HAP-1 (cell line): ENCODE measurements around the gene CLSTN3.

Experiments used
- DNase-seq, 2 experiments: peaks; one replicate each; pipeline ENCODE4 v3.0.0-alpha.2; 2016 to 2020; ENCODE audit warnings: low spot score in 2 of 2
- H3K27me3 ChIP-seq: fragments of 250-450 bp; sonication (Bioruptor Pico); 2 replicates; pipeline ENCODE4 v1.5.1; 2020; ENCODE audit warnings: low read depth, mild to moderate bottlenecking, moderate library complexity
- H3K36me3 ChIP-seq: fragments of 250-450 bp; sonication (Bioruptor Pico); replicated peaks from 2 replicates; pipeline ENCODE4 v1.5.1; 2020; ENCODE audit warnings: mild to moderate bottlenecking
- H3K4me1 ChIP-seq: fragments of 250-450 bp; sonication (Bioruptor Pico); 2 replicates; pipeline ENCODE4 v1.5.1; 2020; ENCODE audit warnings: mild to moderate bottlenecking
- H3K4me3 ChIP-seq: fragments of 250-450 bp; sonication (Bioruptor Pico); 2 replicates; pipeline ENCODE4 v1.5.1; 2020; ENCODE audit warnings: mild to moderate bottlenecking, moderate library complexity
- H3K9me3 ChIP-seq: fragments of 250-450 bp; sonication (Bioruptor Pico); 2 replicates; pipeline ENCODE4 v1.5.1; 2020; ENCODE audit warnings: mild to moderate bottlenecking, moderate library complexity
- in situ Hi-C: fragments of 300-500 bp; cut with MboI; formaldehyde crosslinking; loops from 3 replicates; pipeline ENCODE4 v1.14.3; 2020; ENCODE audit warnings: low sequenced_read_pairs, inconsistent platforms, mixed read lengths

Gene CLSTN3

DNA sequence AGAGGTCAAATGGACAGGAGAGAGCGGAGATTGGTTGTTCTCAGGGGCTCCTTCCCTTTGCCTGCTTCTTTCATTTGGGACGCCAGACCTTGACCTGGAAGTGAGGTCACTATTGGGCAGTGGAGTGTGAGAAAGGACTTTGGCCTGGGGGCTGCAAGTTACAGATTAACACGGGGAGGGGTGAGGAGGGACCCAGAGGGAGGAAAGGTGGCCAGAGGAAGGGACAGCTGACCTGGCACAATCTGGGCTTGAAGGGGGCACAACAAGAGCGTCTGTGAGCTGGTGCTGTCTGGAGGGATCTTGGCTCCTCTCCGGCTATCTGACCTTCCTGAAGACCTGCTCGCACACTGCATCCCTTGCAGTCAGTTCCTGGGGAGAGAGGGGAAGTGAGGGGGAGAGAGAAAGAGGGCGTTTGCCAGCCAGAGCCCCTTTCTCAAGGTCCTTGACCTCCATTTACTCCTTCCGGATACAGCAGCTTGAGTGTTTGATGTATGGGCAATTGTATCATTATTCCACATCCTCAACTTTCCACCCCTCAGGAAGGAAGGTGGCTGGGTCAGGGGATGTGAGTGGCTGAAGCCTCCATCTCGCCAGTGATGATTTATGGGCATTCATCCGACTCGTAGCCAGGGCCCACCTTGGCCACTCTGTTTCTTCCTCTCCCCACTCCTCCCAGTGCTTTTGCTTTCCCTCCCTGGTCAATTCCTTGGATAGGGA is 6.2 kb upstream of the CLSTN3 start:
- no peaks in the 10 kb centered on the region for H3K27me3 ChIP-seq
- DNase-seq: no peak
- H3K4me3 ChIP-seq: no peak overlapping the region
- no peaks in the 10 kb centered on the region for H3K36me3 ChIP-seq
- H3K9me3 ChIP-seq: no peaks in the 10 kb centered on the region
- no peaks in the 10 kb centered on the region for H3K4me1 ChIP-seq
- in situ Hi-C loops: loop anchor here (25.0 kb wide), 1 partner anchor 387 kb away; no protein-coding TSS in a partner anchor

DNA sequence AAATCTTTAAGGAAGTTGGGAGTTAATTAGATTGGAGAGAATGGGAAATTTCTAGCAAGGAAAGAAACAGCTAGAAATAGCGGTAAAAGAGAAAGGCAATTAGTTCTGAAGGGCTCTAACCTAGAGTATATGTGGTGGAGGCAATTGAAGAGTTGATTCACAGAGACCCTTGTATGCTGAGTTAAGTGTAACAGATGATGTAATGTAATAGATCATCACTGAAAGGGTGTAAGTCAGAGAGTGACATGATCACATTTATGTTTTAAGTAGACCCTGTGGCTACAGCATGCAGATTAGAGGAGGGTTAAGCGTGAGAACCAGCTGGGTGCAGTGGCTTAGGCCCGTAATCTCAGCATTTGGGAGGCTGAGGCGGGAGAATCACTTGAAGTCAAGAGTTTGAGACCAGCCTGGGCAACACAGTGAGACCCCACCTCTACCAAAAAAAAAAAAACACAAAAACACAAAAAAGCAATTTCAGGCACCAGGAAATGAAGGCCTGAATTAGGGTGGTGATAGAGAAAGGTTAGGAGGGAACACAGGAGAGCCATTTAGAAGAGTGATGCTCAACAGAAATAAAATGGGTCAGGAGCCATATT is 4.4 kb upstream of the CLSTN3 start:
- in situ Hi-C loops: no loop called here
- no peaks in the 10 kb centered on the region for H3K27me3 ChIP-seq
- DNase-seq: no peak
- no peak overlapping the region for H3K4me3 ChIP-seq
- H3K4me1 ChIP-seq: peaks cover 3% of the 10 kb centered on the region; the same call in 1 of the 2 replicates
- H3K9me3 ChIP-seq: no peaks in the 10 kb centered on the region
- no peaks in the 10 kb centered on the region for H3K36me3 ChIP-seq

DNA sequence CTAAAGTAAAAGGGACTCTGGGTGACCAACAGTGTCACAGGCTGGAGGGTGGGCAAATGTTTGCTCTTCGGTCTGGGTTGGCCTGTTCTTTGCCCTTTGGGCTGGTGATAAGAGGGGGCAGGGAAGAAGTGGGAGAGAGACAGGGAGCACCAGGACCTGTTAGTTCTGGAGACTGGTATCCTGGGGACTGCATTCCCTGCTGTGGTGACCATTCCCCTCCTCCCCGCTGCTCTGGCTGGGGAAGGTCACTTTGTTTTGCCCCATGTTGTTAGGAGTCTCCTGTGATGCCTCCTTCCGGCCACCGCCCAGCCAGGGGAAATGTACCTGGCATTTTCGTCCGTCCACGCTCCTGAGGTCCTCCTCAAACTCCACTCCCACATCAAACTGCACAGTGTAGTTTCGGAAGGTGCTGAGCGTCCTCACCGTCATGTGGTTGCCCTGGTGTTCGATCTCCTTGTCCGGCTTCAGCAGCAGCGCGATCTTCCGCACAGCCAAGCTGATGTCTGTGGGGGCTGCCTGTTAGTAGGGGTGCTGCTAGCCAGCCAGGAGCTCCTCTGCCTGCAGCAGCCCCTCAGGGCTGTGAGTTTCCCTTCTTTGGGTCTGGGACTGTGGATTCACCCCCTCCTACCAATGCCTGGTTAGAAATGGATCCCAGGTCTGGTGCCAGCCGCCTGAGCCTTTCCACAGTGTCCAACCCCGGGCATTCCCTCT is 2.1 kb upstream of the CLSTN3 start:
- in situ Hi-C loops: no loop called here
- H3K4me1 ChIP-seq: peaks cover 7% of the 10 kb centered on the region; the same call in 1 of the 2 replicates

DNA sequence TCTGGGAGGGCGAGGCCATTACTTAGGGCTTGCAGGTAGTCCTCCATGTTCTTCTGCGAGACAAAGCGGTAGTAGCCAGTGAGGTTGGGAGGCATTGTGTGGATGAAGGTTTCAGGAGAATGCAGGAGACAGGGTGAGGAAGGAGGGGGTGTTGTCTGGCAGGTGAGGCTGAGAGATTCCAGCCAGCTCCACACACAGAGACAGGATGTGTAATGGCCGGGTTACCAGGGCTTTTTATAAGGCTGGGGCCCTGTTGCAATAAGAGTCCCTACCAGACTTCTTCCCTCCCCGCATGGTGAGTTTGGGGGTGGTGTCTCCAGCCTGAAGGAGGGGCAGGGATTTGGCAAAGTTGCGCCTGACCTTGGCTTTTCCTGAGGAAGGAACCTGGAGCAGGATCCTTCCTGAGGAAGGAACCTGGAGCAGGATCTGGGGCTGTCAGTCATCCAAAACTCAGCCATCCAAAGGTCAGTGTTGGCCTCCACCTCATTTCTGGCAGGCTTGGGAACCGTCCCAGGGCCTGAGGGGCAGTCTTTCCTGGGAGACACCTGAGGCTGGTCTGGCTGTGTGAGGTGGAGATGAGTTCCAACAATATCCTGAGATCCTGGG is 1.4 kb upstream of the CLSTN3 start, which contains the start of gene RBP5:
Gene RBP5 (minus strand): TSS at position 209 of the 606 bp plus-strand sequence. CDS start 114 bp downstream, at position 95.
- H3K9me3 ChIP-seq: no peaks in the 10 kb centered on the region
- no peaks in the 10 kb centered on the region; the same call in 1 of the 2 replicates for H3K36me3 ChIP-seq
- peaks cover 7% of the 10 kb centered on the region; the same call in 1 of the 2 replicates for H3K4me1 ChIP-seq
- no peak for DNase-seq
- no peaks in the 10 kb centered on the region for H3K27me3 ChIP-seq
- H3K4me3 ChIP-seq: peak within 1 kb of the TSS; percentile 64
- in situ Hi-C loops: no loop called here

More for the DNA sequence above, 2.1 kb upstream of the CLSTN3 start:
- H3K27me3 ChIP-seq: no peaks in the 10 kb centered on the region
- no peaks in the 10 kb centered on the region for H3K36me3 ChIP-seq
- no peak for DNase-seq
- no peak overlapping the region for H3K4me3 ChIP-seq
- H3K9me3 ChIP-seq: no peaks in the 10 kb centered on the region

DNA sequence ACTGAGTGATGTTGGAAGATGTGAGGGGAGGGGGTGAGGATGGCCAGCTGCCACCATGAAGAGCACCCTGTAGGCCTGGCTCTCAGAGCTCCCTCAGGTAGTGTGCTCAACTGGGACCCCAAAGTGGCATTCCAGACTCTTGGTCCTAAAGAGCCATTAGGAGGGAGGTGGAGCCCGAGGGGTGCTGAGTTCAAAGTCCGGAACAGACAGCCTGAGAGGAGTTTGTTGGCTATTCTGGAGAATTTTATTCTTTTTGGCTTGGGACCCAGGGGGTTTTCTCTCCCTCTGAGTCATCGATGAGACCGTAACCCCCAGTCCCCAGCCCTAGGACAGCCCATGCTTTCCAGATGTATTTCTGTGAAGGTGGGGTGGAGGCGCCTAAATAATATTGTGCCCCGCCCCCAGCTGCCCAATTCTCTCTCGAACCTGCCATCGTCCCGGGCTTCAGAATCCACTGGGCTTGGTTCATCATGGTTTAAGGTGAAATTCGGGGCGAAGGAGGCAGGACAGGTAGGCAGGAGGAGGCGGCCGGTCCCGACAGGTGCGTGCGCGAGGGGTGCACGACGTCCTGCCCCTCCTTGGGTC is 792 bp upstream of the CLSTN3 start:
- H3K9me3 ChIP-seq: no peaks in the 10 kb centered on the region
- H3K27me3 ChIP-seq: no peaks in the 10 kb centered on the region
- peaks cover 7% of the 10 kb centered on the region; the same call in 1 of the 2 replicates for H3K4me1 ChIP-seq
- H3K4me3 ChIP-seq: peak overlapping the region; percentile 64
- no peak for DNase-seq
- peaks cover 6% of the 10 kb centered on the region; the same call in 1 of the 2 replicates for H3K36me3 ChIP-seq
- in situ Hi-C loops: no loop called here

DNA sequence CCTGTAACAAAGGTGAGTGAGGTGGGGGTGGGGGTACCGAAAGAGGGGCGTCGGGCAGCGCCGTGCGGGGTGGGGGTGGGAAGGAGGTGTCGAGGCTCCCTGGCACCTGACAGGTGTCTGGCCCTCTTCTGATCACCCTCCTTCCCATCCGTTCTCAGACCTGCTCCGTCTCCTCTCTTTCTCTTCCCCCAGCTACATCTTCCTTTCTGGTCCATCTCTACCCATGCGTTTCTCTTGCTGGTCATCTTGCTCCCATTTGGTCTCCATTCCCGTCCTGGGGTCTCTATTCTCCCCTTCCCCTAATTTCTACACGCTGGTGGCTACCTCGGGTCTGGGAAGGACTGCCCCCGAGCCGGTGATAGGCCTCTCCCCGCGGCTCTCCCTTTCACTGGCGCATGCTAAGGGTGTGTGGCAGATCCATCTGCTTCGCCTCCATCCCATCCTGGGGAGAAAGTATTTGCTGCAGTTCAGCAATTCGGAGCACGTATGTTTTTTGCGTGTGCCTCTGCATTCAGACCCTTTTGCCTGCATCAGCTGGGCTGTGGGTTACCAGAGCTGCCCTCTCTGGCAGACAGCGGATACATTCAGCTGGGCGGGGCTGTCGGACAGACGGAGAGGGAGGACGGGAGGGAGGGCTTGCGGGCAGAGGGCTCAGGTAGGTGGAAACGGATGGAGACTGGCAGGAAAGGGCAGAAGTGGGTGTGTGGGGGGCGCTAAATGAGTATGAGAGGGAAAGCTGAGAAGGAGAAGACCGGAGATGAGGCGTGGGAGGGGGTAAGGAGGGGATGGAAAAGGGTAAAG is 730 bp downstream of the CLSTN3 start:
- peak; percentile 80 to 84 for DNase-seq
- in situ Hi-C loops: no loop called here
- no peaks in the 10 kb centered on the region for H3K9me3 ChIP-seq
- H3K27me3 ChIP-seq: no peaks in the 10 kb centered on the region
- H3K36me3 ChIP-seq: peaks cover 13% of the 10 kb centered on the region
- H3K4me1 ChIP-seq: peaks cover 7% of the 10 kb centered on the region; the same call in 1 of the 2 replicates
- H3K4me3 ChIP-seq: peak overlapping the region; percentile 64

DNA sequence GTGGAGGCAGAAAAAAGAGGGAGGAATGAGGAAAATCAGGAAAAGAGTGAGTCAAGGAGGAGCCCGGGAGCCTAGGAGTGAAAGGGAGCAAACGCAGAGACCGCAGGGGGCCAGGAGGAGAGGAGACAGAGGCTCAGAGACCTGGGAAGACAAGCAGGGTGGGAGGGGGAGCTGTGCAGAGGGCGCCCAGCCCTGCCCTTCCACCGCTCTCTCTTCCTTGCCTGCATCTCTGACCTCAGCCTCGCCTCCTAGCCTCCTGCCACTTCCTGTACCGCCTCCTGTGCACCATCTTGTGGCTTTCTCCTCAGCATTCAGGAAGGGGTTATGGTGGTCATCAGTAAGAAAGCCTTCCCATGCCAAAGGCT is 1.3 kb downstream of the CLSTN3 start:
- Histone ChIP-seq H3K4me1 (peaks cover 7% of the 10 kb centered on the region; the same call in 1 of the 2 replicates), H3K36me3 (peaks cover 13% of the 10 kb centered on the region), H3K4me3 (peak overlapping the region; percentile 64), H3K9me3 (no peaks in the 10 kb centered on the region), H3K27me3 (no peaks in the 10 kb centered on the region)
- in situ Hi-C loops: no loop called here
- DNase-seq: no peak

DNA sequence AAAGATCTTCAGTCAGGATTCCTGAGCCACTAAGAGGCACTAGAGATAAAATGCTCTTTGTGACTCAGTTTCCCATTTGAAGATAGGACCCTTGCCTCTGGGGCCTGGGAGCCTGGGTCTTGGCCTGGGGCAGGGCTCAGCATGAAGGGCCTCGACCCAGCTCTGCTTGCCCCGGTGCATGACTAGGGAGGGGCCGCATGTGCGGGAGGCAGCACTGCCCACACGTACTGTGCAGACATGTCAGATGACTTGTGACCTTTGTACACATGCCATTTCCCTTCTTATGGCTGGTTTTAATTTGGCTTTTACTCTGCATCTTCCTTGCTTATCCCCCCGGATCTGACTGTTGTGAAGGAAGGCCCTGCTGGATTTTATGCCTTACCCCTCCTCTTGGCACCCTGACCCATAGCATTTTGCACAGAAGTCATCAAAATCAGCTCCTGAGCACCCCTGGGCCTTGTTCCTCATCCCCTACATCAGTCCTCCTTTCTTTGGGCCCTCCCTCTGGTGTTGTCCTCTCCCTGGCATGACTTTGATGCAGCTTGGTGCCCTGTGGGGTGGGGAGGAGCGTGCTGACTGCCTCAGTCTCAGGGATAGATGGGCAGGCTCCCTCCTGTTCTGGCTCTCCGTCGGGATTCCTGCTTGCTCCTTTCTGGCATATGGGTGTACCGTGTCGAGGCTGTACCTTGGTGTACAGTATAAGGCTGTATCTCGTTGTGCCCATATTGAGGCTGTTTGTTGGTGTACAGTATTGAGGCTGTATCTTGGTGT is 4.4 kb downstream of the CLSTN3 start:
- peaks cover 16% of the 10 kb centered on the region for H3K36me3 ChIP-seq
- DNase-seq: no peak
- no peak overlapping the region for H3K4me3 ChIP-seq
- H3K27me3 ChIP-seq: no peaks in the 10 kb centered on the region
- no peaks in the 10 kb centered on the region for H3K9me3 ChIP-seq
- H3K4me1 ChIP-seq: peaks cover 6% of the 10 kb centered on the region; the same call in 1 of the 2 replicates
- in situ Hi-C loops: no loop called here

DNA sequence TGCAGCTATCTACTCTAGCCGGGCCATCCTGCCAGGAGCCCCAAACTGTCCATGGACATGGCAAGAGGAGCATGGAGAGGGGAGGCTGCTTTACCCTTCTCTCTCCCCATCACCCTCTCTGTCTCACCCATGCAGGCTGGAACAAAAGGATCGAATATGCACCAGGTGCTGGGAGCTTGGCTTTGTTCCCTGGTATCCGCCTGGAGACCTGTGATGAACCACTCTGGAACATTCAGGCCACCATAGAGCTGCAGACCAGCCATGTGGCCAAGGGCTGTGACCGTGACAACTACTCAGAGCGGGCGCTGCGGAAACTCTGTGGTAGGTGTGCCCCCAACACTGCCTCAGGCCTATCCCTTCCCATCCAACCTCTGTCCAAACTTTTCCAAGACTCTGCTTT is 5.9 kb downstream of the CLSTN3 start:
- H3K4me1 ChIP-seq: peaks cover 3% of the 10 kb centered on the region; the same call in 1 of the 2 replicates
- DNase-seq: no peak
- peaks cover 16% of the 10 kb centered on the region for H3K36me3 ChIP-seq
- in situ Hi-C loops: no loop called here
- no peaks in the 10 kb centered on the region for H3K27me3 ChIP-seq
- no peak overlapping the region for H3K4me3 ChIP-seq
- no peaks in the 10 kb centered on the region for H3K9me3 ChIP-seq

DNA sequence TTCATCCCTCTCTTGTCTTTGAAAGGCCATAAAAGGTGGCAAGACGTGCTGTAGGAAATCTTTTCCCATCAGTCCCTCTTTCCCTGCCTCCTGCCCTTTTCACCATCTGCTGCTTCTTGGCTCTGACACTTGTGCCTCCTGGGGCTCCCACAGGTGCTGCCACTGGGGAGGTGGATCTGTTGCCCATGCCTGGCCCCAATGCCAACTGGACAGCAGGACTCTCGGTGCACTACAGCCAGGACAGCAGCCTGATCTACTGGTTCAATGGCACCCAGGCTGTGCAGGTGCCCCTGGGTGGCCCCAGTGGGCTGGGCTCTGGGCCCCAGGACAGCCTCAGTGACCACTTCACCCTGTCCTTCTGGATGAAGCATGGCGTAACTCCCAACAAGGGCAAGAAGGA is 6.5 kb downstream of the CLSTN3 start:
- Histone ChIP-seq H3K4me3 (no peak overlapping the region), H3K4me1 (no peaks in the 10 kb centered on the region), H3K27me3 (no peaks in the 10 kb centered on the region), H3K36me3 (peaks cover 16% of the 10 kb centered on the region), H3K9me3 (no peaks in the 10 kb centered on the region)
- in situ Hi-C loops: no loop called here
- no peak for DNase-seq

DNA sequence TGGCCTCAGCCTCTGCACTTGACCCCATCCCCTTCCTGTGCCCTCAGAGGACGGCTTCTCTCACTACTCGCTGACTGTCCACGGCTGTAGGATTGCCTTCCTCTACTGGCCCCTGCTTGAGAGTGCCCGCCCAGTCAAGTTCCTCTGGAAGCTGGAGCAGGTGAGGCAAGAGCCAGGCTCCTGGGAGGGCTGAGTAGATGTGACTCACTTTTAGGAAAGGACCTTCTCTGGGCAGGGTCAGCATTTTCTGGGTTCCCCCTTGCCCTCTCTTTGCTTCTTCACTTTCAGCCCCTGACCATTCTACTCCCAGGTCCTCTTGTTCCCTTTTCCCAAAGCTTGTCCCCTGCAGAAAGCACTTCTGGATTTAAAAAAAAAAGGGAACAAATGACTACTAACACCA is 7.7 kb downstream of the CLSTN3 start:
- in situ Hi-C loops: no loop called here
- Histone ChIP-seq H3K9me3 (no peaks in the 10 kb centered on the region), H3K27me3 (no peaks in the 10 kb centered on the region), H3K36me3 (peaks cover 18% of the 10 kb centered on the region), H3K4me1 (no peaks in the 10 kb centered on the region), H3K4me3 (no peak overlapping the region)
- no peak for DNase-seq

DNA sequence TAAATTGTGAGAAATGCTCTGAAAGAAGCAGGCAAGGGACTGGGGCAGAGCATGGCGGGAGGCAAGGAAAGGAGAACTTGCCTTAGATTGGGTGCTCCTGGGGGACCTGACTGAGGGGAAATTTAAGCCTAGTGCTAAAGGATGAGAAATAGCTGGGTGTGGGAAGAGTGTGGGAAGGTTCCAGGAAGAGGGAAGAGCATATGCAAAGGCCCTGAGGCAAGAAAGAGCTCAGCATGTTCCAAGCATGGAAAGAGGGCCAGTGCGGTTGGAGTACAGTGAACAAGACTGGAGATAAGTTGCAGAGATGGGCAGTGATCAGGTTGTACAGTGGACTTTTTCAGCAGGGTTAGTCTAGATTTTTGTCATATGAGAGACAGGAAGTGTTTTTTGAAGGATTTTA is 9.0 kb downstream of the CLSTN3 start:
- Histone ChIP-seq H3K36me3 (peaks cover 14% of the 10 kb centered on the region), H3K27me3 (no peaks in the 10 kb centered on the region), H3K9me3 (no peaks in the 10 kb centered on the region), H3K4me3 (no peak overlapping the region), H3K4me1 (no peaks in the 10 kb centered on the region)
- in situ Hi-C loops: no loop called here
- no peak for DNase-seq
